ENCODE data around the gene SYTL2.

DNA sequence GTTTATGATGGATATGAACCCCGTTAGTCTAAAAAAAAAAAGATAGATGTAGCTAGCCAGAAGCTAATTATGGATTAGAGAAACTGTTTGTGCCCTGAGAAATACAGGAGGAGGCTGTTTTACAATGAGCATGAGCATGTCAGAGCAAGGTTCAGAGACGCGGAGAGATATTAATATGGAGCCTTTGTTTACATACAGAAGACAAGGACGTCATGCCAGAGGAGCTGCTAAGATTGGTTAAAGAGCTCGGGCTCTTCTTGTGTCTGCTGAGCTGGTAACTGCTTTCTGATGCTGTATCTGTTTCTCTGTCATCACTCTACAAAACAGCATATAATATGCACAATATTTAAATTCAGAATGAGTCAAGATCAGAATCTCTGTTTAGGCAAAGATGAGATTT is 100.0 kb downstream of the SYTL2 start:
- TF ChIP-seq POLR2AphosphoS5 (IDR thresholded peaks at IDR 0.05; ENCODE audit: low read depth, low read length) (no peak), TAF1 (IDR thresholded peaks at IDR 0.05; ENCODE audit: low read depth, low read length) (no peak), POLR2A (IDR thresholded peaks at IDR 0.05; ENCODE audit: low read depth, low read length) (no peak), POU2F2 (IDR thresholded peaks at IDR 0.05; ENCODE audit: low read depth, low read length) (no peak), PAX5 (IDR thresholded peaks at IDR 0.05; ENCODE audit: insufficient read depth, low read length, severe bottlenecking) (no peak)

Measured in GM12891 (cell line).